ENCODE data around the gene SBNO2. TPM values are rescaled to one million over a fixed set of nuclear protein-coding genes. Genes with fewer than 3 reads are reported as not detected.

The SBNO2 gene
- total RNA-seq, 1 donor from 2014 or later, result 46.4 TPM

DNA sequence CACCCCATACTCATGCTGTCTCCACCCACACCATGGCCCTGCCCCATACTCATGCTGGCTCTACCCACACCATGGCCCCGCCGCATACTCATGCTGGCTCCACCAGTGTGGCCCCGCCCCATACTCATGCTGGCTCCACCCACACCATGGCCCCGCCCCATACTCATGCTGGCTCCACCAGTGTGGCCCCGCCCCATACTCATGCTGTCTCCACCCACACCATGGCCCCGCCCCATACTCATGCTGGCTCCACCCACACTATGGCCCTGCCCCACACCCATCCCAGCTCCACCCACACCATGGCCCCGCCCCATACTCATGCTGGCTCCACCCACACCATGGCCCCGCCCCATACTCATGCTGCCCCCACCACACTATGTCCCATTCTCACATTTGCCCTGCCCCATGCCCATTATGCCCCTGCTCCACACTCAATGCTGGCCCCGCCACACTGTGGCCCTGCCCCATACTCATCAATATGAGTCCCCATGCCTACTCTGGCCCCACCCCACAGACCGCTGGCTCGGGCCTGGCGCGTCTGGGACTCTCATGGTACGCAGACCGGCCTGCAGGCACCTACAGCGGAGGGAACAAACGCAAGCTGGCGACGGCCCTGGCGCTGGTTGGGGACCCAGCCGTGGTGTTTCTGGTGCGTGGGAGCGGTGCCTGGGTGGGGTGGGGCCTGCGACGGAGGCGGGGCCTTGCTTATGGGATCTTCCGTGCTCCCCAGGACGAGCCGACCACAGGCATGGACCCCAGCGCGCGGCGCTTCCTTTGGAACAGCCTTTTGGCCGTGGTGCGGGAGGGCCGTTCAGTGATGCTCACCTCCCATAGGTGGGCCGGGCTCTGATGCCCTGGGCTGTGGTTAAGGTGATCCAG lies 110.8 kb downstream of the SBNO2 start:
- H3K4me3 Mint-ChIP-seq (ENCODE audit: unreplicated experiment), result no peak overlapping the region
- no peak for DNase-seq (ENCODE audit: low spot score)
- H3K27me3 Mint-ChIP-seq (ENCODE audit: unreplicated experiment), result peaks cover 19% of the 10 kb centered on the region
- H3K36me3 Mint-ChIP-seq (ENCODE audit: low read depth, unreplicated experiment), result peaks cover 5% of the 10 kb centered on the region
- no peaks in the 10 kb centered on the region for H3K9me3 Mint-ChIP-seq (ENCODE audit: unreplicated experiment)
- no peak overlapping the region for H3K27ac Mint-ChIP-seq (ENCODE audit: unreplicated experiment)
- TF ChIP-seq, protein P1, sequence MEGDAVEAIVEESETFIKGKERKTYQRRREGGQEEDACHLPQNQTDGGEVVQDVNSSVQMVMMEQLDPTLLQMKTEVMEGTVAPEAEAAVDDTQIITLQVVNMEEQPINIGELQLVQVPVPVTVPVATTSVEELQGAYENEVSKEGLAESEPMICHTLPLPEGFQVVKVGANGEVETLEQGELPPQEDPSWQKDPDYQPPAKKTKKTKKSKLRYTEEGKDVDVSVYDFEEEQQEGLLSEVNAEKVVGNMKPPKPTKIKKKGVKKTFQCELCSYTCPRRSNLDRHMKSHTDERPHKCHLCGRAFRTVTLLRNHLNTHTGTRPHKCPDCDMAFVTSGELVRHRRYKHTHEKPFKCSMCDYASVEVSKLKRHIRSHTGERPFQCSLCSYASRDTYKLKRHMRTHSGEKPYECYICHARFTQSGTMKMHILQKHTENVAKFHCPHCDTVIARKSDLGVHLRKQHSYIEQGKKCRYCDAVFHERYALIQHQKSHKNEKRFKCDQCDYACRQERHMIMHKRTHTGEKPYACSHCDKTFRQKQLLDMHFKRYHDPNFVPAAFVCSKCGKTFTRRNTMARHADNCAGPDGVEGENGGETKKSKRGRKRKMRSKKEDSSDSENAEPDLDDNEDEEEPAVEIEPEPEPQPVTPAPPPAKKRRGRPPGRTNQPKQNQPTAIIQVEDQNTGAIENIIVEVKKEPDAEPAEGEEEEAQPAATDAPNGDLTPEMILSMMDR (IDR thresholded peaks at IDR 0.05; ENCODE audit: unreplicated experiment), result no peak
- no peaks in the 10 kb centered on the region for H3K4me1 Mint-ChIP-seq (ENCODE audit: unreplicated experiment)

DNA sequence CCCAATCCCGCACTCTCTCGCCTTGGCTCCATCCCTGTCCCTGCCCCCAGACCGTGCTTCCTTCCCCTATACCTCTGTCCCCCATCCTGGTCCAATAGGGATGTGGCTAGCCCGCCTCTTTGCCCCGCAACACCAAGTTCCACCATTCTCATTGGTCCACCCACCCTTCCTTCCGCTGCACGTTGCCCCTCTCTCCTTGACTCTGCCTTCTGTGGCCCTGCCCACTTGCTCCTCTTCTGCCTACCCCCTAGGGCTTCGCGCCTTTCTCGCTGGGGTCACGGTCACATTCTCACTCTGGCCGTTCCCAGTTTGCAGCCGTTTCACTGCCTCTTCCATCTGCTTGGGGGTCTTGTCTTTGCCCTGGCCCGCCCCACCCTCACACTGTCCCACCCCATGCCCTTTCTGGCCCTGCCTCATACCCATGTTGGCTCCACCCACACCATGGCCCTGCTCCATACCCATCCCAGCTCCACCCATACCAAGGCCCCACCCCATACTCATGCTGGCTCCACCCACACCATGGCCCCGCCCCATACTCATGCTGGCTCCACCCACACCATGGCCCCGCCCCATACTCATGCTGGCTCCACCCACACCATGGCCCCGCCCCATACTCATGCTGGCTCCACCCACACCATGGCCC lies 111.6 kb downstream of the SBNO2 start:
- peaks cover 18% of the 10 kb centered on the region for H3K27me3 Mint-ChIP-seq (ENCODE audit: unreplicated experiment)
- DNase-seq (ENCODE audit: low spot score), result no peak
- TF ChIP-seq, protein P1 (IDR thresholded peaks at IDR 0.05; ENCODE audit: unreplicated experiment), result no peak
- peaks cover 12% of the 10 kb centered on the region for H3K36me3 Mint-ChIP-seq (ENCODE audit: low read depth, unreplicated experiment)
- peak overlapping the region; percentile 68 for H3K4me3 Mint-ChIP-seq (ENCODE audit: unreplicated experiment)
- H3K27ac Mint-ChIP-seq (ENCODE audit: unreplicated experiment), result no peak overlapping the region
- peaks cover 1% of the 10 kb centered on the region for H3K9me3 Mint-ChIP-seq (ENCODE audit: unreplicated experiment)
- H3K4me1 Mint-ChIP-seq (ENCODE audit: unreplicated experiment), result no peaks in the 10 kb centered on the region

DNA sequence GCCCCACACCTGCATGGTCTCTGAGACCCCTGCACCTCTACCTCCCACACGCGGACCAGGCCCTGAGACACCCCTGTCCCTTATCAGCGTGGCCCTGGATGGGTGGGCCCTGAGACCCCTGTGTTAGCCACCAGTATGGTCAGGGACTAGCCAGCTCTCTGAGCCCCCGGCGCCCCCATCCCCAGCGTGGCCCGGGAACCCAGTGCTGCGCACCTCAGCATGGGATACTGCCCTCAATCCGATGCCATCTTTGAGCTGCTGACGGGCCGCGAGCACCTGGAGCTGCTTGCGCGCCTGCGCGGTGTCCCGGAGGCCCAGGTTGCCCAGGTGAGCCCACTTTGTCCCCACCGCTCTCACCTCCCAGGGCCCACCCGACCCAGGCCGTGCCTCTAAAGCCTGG lies 112.1 kb downstream of the SBNO2 start:
- Mint-ChIP-seq H3K27ac (ENCODE audit: unreplicated experiment) (no peak overlapping the region), H3K27me3 (ENCODE audit: unreplicated experiment) (peaks cover 18% of the 10 kb centered on the region), H3K4me3 (ENCODE audit: unreplicated experiment) (no peak overlapping the region)

DNA sequence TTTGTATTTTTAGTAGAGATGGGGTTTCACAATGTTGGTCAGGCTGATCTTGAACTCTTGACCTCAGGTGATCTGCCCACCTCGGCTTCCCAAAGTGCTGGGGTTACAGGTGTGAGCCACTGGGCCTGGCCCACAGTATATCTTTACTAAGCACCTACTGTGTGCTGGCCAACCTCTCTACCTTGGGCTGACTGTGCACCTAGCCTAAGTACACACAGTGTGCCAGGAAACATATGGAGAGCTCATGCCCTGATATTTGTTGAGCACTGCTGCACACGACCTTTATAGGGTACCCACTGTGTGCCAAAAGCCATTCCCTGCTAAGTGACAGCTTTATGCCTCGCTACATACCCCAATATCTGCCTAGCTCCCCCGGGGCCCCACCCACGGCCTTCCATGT lies 113.4 kb downstream of the SBNO2 start:
- TF ChIP-seq, protein P1 (IDR thresholded peaks at IDR 0.05; ENCODE audit: unreplicated experiment), result no peak
- Mint-ChIP-seq H3K36me3 (ENCODE audit: low read depth, unreplicated experiment) (peaks cover 25% of the 10 kb centered on the region), H3K27ac (ENCODE audit: unreplicated experiment) (no peak overlapping the region), H3K4me3 (ENCODE audit: unreplicated experiment) (no peak overlapping the region), H3K27me3 (ENCODE audit: unreplicated experiment) (peaks cover 24% of the 10 kb centered on the region), H3K4me1 (ENCODE audit: unreplicated experiment) (no peaks in the 10 kb centered on the region), H3K9me3 (ENCODE audit: unreplicated experiment) (peaks cover 10% of the 10 kb centered on the region)
- DNase-seq (ENCODE audit: low spot score), result no peak

More for the DNA sequence above, 112.1 kb downstream of the SBNO2 start:
- Mint-ChIP-seq H3K36me3 (ENCODE audit: low read depth, unreplicated experiment) (peaks cover 16% of the 10 kb centered on the region), H3K9me3 (ENCODE audit: unreplicated experiment) (peaks cover 5% of the 10 kb centered on the region), H3K4me1 (ENCODE audit: unreplicated experiment) (no peaks in the 10 kb centered on the region)
- TF ChIP-seq, protein P1 (IDR thresholded peaks at IDR 0.05; ENCODE audit: unreplicated experiment), result no peak
- no peak for DNase-seq (ENCODE audit: low spot score)

DNA sequence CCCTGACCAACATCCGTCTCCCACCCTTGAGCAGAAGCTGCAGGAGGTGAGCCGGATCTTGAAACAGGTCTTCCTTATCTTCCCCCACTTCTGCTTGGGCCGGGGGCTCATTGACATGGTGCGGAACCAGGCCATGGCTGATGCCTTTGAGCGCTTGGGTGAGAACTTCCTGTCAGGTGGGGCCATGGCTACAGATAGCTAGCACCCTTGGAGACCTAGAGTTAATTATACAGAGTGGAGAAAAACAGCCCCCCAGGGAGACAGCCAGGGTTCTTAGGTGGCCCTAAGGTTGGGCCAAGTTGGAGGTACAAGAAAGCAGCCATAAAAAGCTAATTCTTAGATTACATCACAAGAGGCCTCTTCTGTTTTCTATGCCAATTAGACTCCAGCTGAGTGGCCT lies 116.0 kb downstream of the SBNO2 start:
- Mint-ChIP-seq H3K9me3 (ENCODE audit: unreplicated experiment) (peaks cover 10% of the 10 kb centered on the region), H3K27me3 (ENCODE audit: unreplicated experiment) (peaks cover 20% of the 10 kb centered on the region), H3K4me3 (ENCODE audit: unreplicated experiment) (peak overlapping the region; percentile 22), H3K27ac (ENCODE audit: unreplicated experiment) (no peak overlapping the region), H3K4me1 (ENCODE audit: unreplicated experiment) (no peaks in the 10 kb centered on the region), H3K36me3 (ENCODE audit: low read depth, unreplicated experiment) (peaks cover 25% of the 10 kb centered on the region)
- no peak for DNase-seq (ENCODE audit: low spot score)
- TF ChIP-seq, protein P1 (IDR thresholded peaks at IDR 0.05; ENCODE audit: unreplicated experiment), result no peak

All from endothelial cell (in vitro differentiated cells).